ENCODE data around the gene ANHX. TPM values are rescaled to one million over a fixed set of nuclear protein-coding genes. Genes with fewer than 3 reads are reported as not detected.

The ANHX gene
- total and polyA plus RNA-seq, 2 of the 8 experiments (the other 6 are each of a cell fraction or from before 2014, with no cell fraction given) = not detected

- TF ChIP-seq TBP (IDR thresholded peaks at IDR 0.05; ENCODE audit: low read depth, low read length) (peak; percentile 82), CEBPB (IDR thresholded peaks at IDR 0.05; ENCODE audit: low read depth, low read length) (peak; percentile 84), SRF (IDR thresholded peaks at IDR 0.05; ENCODE audit: low read depth, low read length) (peak; percentile 85), POLR2AphosphoS5 (IDR thresholded peaks at IDR 0.05; ENCODE audit: low read depth, low read length) (peak; percentile 95), KDM4A (IDR thresholded peaks at IDR 0.05; ENCODE audit: low read depth, low read length, severe bottlenecking) (peak; percentile 99), SIX5 (IDR thresholded peaks at IDR 0.05; ENCODE audit: low read depth, low read length) (peak; percentile 93), CTBP2 (IDR thresholded peaks at IDR 0.05; ENCODE audit: borderline replicate concordance, insufficient read depth, insufficient read length, low read length) (no peak), SP4 (IDR thresholded peaks at IDR 0.05; ENCODE audit: low read length) (0 out of 2 replicates have a peak, but pooled peaks have one; percentile 65), ZNF274 (IDR thresholded peaks at IDR 0.05; ENCODE audit: borderline replicate concordance, extremely low read depth, low read length) (no peak), SUZ12 (IDR thresholded peaks at IDR 0.05; ENCODE audit: low read length) (no peak), GABPA (IDR thresholded peaks at IDR 0.05; ENCODE audit: borderline replicate concordance, insufficient read depth, low read length) (peak; percentile 25; the same call in 1 of the 2 replicates), JUND (IDR thresholded peaks at IDR 0.05; ENCODE audit: low read length) (peak; percentile 73), SP1 (IDR thresholded peaks at IDR 0.05; ENCODE audit: low read depth, low read length) (peak; percentile 71; the same call in 1 of the 2 replicates), PHF8 (conservative IDR thresholded peaks at IDR 0.05; ENCODE audit: low read depth, low read length) (peak; percentile 96)
Measured at GRCh38 chr12:133181238-133181959, 54.3 kb downstream of the ANHX start, which contains the start of gene ZNF268 (continued).

Data from H1 (cell line).